Kasumi-1 (cell line): Measurements from ENCODE around the gene FBXW9.
A peak's percentile ranks its signal among the peaks of the same experiment; 100 is the strongest.
"Not testable (repeated sequence)": the region's sequence is repeated elsewhere in the genome, so short reads cannot be mapped to it uniquely, and the experiment has no call there.

Source experiments
- DNase-seq, 2 experiments: peaks; one replicate each; lab custom pipeline; 2025; lab: John Stamatoyannopoulos, UW

FBXW9 gene

DNA sequence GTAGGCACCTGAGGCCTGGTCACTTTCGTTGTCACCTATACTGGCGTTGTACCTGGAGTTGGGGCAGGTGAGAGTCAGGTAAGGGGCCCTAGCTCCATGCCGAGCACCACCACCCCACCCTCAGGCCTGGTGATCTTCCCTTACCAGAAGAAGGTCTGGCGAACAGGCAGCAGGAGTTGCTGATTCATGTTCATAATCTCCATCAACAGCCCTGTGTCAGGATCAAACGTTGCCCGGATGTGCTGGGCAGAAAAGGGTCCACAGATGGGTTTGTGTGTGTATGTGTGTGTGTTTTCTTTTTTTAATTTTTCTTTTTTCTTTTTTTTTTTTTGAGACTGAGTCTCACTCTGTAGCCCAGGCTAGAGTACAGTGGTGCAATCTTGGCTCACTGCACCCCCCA is 44.2 kb downstream of the FBXW9 start:
- DNase-seq, result no peak

DNA sequence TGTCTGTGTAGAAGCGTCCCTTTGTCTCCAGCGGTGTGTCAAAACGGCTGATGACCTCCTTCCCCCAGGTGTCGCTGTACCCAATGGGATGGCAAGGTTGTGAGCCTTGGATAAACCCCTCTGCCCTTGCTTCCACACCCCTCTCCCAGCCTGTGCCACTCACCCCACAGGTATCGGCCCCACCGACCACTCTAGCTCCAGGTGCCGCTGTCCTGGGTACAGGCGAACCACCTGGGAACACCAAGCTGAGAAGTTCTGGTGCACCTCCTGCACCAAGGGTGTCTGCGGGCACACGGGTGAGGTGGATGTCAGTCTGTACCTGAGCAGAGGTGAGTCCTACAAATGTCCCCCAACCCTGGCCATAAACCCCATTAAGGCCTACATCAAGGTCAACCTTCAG is 46.5 kb downstream of the FBXW9 start:
- no peak for DNase-seq

DNA sequence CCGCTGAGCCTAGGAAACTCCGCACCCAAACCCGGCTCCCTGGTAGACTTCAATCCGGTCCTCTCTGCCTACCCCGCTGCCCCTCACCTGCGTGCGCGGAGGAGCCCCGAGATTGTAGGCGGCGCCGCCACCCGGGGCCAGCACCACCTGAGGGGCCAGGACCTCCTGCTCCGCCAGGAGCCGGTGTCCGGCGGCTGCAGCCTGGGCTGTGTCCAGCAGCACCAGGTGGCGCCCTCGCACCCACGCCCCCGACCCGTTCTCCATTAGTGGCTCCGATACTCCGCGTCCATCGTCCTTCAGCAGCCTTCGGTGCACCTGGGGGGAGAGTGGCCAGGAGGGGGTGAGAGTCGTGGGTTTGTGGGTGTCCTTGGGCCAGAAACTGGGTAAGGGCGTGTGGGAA is 48.3 kb downstream of the FBXW9 start:
- DNase-seq, result no peak

DNA sequence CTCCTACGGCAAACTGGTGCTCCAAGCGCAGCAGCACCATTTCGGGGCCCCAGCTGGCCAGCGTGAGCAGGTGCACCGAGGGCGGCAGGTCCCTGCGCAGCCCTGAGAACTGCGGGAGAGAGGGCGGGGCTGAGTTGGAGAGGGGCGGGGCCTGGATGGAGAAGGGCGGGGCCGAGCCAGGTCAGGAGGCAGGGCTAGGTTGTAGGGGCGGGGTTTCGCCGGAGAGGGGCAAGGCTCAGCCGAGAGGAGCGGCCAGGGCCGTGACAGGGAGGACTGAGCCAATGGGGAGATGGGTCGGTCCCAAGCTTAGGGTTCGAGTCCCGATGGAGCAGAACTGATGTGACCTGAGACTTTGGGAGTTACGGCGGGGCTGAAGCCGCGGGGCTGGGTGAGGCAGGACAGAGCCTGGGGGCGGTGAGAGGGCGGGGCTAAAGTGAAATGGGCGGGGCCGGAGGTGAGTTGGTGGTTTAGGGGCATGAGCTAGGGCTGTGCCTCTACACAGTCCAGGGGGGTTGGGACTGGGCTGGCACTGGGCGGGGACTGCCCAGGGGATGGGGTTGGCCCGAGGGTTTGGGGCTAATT is 48.9 kb downstream of the FBXW9 start:
- DNase-seq, result no peak

DNA sequence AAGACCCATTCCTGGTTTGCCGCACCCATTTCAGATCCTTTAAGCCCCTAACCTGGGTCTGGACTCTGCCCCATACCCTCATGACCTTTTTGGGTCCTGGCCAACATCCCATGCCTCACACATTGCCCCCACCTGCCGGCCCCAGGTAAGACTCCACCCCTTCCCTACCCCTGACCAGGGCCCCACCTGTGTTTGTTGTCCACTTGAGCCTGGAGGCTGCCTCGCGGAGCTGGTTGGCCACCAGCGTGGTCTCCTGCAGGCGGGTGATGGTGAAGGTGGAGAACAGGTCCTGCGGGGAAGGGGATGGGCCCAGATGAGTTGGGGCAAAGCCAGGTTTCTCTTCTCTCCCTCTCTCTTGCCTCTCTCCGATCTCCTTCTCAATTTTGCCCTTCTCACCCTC is 49.4 kb downstream of the FBXW9 start:
- no peak for DNase-seq

DNA sequence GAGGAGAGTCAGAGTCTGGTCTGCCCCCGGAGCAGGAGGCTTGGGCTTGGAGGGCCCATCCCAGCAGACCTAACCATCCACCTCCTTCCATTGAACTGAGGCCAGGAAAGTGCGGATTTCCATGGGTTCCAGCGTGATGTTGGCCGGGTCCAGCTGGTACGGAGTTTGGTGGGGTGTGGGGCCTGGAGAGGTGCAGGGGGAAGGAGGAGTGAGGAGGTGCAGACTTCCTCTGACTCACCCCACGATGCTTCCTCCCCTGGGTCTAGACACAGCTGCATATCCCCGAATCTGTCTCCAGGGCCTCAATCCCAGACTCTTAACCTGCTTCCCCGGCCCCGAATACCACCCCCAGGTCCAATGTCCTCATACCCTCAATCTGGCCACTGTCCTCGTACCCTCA is 49.9 kb downstream of the FBXW9 start:
- DNase-seq, result no peak

DNA sequence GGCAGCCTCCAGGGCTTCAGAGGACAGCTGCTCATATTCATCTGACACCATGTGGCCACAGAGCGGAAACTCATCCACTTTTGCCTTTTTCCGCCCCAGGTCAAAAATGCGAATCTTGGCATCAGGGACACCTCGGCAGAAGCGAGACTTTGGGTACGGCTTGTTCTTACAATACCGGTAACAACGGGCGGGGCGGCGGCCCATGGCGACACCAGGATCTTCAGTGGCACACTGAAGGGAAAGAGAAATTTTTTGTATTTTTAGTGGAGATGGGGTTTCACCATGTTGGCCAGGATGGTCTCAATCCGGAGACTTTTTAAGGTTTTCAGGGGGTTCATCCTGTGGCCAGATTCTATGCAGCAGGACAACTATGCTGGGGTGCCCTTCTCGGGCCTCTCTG is 52.7 kb downstream of the FBXW9 start:
- DNase-seq, result not testable (repeated sequence)

DNA sequence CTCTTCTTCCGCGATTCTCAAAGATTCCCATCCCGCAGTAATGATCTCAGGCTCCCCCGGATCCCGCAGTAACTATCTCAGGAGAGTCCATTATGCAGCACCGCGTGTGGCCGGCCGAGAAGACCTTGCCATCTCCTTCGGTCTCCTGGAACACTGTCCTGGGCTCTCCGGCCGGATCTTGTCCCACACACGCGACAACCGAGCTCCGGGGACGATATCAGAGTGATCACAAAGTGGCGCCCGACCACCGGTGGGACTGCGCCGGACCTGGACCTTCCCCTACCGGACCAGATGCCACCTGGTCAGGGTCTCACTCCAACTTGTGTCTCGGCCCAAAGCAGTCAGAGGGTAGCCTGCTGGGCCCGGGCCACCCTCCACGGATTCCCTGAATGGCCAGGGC is 53.9 kb downstream of the FBXW9 start:
- no peak for DNase-seq

DNA sequence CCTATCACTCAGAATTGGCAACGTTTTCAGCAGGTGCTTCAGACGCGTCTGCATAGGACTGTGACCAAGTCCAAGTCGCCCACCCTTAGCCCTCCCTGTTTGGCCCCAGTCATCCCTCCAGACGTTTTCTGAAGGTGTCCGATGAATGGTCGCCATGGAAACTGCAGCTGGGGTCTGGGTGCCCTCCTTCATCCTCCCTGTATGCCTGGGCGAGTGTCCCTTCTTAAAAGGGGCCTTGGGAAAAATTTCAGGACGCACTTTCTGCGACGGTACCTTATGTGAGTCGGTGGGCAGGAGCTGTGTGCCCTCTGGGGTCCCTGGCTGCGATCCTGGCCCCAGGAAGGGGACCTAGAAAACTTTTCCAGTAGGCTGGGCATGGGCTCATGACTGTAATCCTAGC is 55.0 kb downstream of the FBXW9 start:
- DNase-seq, result no peak

DNA sequence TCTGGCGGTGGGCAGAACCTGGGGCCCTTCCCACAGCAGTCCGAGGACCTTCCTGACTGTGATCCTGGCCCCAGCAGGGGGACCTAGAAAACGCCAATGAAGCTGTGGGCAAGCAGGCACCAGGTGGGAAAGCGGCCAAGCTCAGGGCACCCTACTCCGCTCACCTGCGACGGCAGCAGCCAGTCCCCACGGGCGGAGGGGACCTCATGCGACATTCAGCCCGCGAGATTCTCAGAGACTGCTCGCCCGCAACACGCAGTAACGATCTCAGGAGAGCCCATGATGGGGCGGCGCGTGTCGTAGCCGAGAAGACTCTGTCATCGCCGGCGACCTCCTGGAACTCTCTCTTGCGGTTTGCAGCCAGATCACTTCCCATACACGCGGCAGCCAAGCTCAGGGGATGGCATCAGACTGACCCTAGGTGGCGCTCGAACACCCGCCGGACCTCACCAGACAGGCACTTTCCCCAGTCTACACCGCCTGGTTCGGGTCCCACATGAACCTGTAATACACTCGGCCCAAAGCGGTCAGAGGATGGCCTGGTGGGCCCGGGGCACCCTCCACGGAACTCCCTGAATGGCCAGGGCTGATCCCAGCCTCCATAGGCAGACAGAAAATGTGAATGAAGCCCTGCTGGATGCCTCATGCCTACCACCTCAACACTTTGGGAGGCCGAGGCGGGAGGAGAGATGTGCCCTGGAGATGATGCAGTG is 56.4 kb downstream of the FBXW9 start:
- DNase-seq, result peak; percentile 89 to 94
